Stimulated activated CD4-positive, alpha-beta T cell treated with anti-CD3 and anti-CD28 coated beads, Interleukin-2, amount 100 ng/mL, for 24 hours (primary cell): ENCODE results near the gene LRRC10B.

Experiments
- DNase-seq, 2 donors: peaks; one replicate each; pipeline ENCODE4 v3.0.0-alpha.2; 2020

LRRC10B gene

DNA sequence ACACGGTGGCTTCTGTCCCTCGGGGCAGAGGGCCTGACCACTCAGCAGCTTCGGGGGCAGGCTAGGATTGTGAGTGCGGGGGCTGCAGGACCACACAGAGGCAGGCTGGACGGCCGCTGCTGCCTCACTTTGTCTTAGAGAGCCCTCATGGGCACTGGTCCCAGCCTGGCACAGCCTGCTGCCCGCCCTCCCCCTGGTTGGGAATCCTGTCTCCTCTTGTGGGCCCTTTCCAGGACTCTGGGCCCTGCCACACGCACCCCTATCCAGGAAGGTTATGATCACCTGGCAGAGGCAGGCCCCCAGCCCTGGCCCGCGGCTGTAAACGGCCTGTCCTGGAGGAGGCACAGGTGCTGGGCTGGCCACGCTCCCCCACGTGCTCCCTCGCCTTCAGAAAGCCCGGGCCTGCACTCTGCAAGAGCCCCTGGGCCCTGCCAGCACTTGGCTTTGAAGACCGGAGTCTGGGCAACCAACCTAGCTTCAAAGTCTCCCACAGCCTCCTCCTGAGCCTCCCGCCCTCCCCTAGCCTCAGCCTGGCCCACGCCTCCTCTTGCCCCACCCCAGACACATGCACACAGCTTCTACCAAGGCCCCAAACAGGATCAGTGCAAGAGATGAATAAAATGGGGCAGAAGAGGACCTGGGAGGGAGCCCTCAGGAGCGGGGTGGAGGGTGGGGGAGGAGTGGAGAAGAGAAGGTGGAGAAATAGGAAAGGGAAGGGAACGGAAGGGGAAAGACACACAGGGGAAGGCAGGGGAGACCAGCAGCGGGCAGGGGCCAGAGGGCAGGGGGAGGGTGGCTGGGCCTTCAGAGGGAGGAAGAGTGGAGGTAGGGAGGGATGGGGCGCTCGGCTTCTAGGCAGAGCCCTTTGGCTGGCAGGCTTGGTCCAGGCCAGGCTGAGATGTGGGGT is 41.4 kb downstream of the LRRC10B start:
- DNase-seq: no peak

GRCh38 chr11:61550665-61551227 is 42.2 kb downstream of the LRRC10B start:
- DNase-seq: no peak

GRCh38 chr11:61551634-61552033 is 43.1 kb downstream of the LRRC10B start:
- no peak for DNase-seq

DNA sequence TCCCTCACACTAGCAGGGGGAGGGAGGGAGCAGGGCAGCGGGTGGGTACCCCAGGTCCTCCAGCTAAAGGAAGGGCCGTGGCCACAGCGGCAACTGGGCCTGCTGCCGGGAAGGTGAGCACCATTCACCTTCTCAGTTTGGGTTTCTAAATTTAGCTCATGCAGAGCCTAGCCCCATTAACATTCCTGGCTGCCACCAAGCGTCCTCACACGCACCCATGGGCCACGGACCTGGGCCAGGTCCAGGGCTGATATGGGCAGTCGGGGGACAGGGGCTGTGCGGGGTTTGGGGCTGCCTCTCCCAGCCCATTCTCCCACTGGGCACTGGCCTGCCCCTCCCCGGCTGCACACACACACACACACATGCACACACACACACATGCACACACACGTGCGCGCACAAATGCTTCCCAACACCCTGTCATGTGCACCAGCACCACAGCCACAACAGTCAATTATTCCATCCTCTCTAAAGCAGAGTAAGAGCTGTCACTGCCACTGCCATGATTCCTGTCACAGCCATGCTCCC is 43.6 kb downstream of the LRRC10B start:
- no peak for DNase-seq

GRCh38 chr11:61553373-61554171 is 45.0 kb downstream of the LRRC10B start:
- no peak for DNase-seq

DNA sequence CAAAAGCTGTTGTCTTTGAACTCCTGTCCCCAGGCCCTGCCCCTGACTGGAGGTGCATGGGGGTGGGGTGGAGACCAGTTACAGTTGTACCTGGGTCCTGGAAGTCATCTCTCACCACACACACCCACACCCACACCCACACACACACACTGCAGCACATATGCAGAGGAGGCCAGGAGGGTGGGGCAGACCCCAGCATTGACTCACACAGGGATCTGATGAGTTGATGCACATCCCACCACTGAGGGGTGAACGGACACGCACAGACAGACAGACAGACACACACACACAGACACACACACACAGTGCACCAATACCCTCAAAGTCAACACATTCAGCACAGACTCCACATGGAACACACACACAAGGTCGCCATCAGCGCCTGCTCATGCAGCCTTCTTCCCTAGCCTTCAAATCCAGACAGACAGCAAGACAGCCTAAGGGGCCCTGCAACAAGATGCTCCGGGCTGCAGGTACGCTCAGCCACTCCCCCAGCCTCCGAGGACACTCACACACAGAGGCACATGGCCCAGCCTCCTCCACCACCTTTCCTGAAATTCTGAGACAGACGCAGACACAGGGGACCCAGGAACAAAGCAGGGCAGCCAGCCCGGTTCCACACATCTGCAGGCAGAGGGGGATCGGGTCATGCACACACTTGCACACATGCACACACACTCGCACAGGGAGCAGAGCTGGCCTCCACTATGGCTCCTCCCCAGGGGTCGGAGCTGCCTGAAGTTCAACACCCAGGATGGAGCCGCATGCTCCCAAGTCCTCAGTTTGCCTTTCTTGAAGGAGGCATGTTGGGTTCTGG is 45.8 kb downstream of the LRRC10B start:
- DNase-seq: peak in 1 of 2 donors; percentile 25

GRCh38 chr11:61555051-61555969 is 46.8 kb downstream of the LRRC10B start:
- no peak for DNase-seq

DNA sequence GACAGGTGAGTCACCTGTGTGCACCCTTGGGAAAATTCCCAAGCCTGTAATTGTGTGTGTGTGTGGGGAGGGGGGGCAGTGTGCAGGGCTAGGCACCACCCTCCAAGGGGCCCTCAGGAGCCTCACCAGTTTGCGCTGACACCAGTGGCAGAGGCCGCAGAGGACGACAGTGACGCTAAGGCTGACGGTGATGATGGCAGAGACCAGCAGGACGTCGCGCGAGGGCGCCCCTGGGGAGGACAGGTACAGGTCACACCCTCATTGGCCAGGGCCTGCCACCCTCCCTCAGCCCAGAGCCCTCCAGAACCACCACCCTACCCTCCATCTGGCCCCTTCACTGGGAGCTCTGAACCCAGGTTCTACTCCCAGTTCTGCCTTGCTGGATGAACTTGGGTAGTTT is 47.4 kb downstream of the LRRC10B start:
- no peak for DNase-seq

GRCh38 chr11:61556621-61557020 is 48.1 kb downstream of the LRRC10B start:
- no peak for DNase-seq
